ENCODE results near the gene PRIMA1.

- TF ChIP-seq CTCF (IDR thresholded peaks at IDR 0.05), result no peak
- no peak for TF ChIP-seq POLR2A (IDR thresholded peaks at IDR 0.05)
These were observed 2.7 kb upstream of the PRIMA1 start for GRCh38 chr14:93790966-93791365.

Data from thyroid gland (tissue), 4 donors.